A673 (cell line): ENCODE results near the gene NR2E1. TPM values are rescaled to one million over a fixed set of nuclear protein-coding genes. Genes with fewer than 3 reads are reported as not detected.

Experiments
- BruUV-seq: library from RNA; stranded (reverse); fragments of 400-500 nt; replicated peaks from 2 replicates; lab custom pipeline; 2021; lab: Mats Ljungman, UMichigan
- CTCF ChIA-PET: fragments of 300-600 bp; sonication (Branson Sonifier 250); formaldehyde crosslinking; loops from one replicate; lab custom pipeline; 2022; ENCODE audit warnings: antibody characterized with exemption; lab: Charles Lee
- POLR2A ChIA-PET: fragments of 300-600 bp; sonication (Branson Sonifier 250); formaldehyde crosslinking; loops from one replicate; lab custom pipeline; 2022; ENCODE audit warnings: antibody characterized with exemption; ENCODE audit not compliant: low non-redundant PET; lab: Charles Lee
- DNase-seq: peaks from one replicate; pipeline ENCODE4 v3.0.0-alpha.2; 2015; ENCODE audit warnings: low spot score
- H3K27ac ChIP-seq: fragments of 200-600 bp; sonication (generic); 2 replicates; pipeline ENCODE4 v1.5.1; 2016; ENCODE audit warnings: mixed run types, low read depth, mild to moderate bottlenecking, mixed read lengths, antibody characterized with exemption, low read length; ENCODE audit not compliant: poor library complexity, severe bottlenecking
- H3K27me3 ChIP-seq: fragments of 200-600 bp; sonication (generic); replicated peaks from 2 replicates; pipeline ENCODE4 v1.6.1; 2017; ENCODE audit warnings: mixed run types, low read depth, mild to moderate bottlenecking, mixed read lengths, antibody characterized with exemption, low read length; ENCODE audit not compliant: insufficient read depth, poor library complexity
- H3K36me3 ChIP-seq: fragments of 200-600 bp; sonication (generic); 2 replicates; pipeline ENCODE4 v1.6.1; 2016; ENCODE audit warnings: mixed run types, mild to moderate bottlenecking, mixed read lengths, antibody characterized with exemption, low read length; ENCODE audit not compliant: insufficient read depth, poor library complexity, severe bottlenecking
- H3K4me1 ChIP-seq: fragments of 200-600 bp; sonication (generic); 2 replicates; pipeline ENCODE4 v1.6.1; 2017; ENCODE audit warnings: mixed run types, mild to moderate bottlenecking, mixed read lengths, antibody characterized with exemption, low read length; ENCODE audit not compliant: insufficient read depth, poor library complexity, severe bottlenecking
- H3K4me3 ChIP-seq: fragments of 200-600 bp; sonication (generic); 2 replicates; pipeline ENCODE4 v1.5.1; 2016; ENCODE audit warnings: low read depth, mixed run types, mild to moderate bottlenecking, mixed read lengths, low read length; ENCODE audit not compliant: poor library complexity, severe bottlenecking
- H3K9me3 ChIP-seq: fragments of 200-600 bp; sonication (generic); 2 replicates; pipeline ENCODE4 v1.6.1; 2016; ENCODE audit warnings: mixed run types, low read depth, mild to moderate bottlenecking, mixed read lengths, antibody characterized with exemption, low read length; ENCODE audit not compliant: poor library complexity, severe bottlenecking
- EZH2 ChIP-seq: fragments of 200-600 bp; sonication (generic); IDR thresholded peaks from 2 replicates; pipeline ENCODE4 v1.6.1; 2017; ENCODE audit warnings: borderline replicate concordance, low read depth, mild to moderate bottlenecking, mixed read lengths, antibody characterized with exemption, low read length; ENCODE audit not compliant: poor library complexity, severe bottlenecking
- intact Hi-C: fragments of 100-400 bp; cut with micrococcal nuclease; formaldehyde crosslinking; loops from one replicate; pipeline ENCODE4 v1.10.0; 2022; ENCODE audit not compliant: unreplicated experiment
- total RNA-seq: library from RNA; stranded (reverse); gene quantifications from 2 replicates; pipeline ENCODE4 v1.2.3, GENCODE V29; 2021
- TF ChIP-seq, protein P1 (sequence below): fragments of 300-800, 200-600 bp; sonication (generic); conservative IDR thresholded peaks from 2 replicates; pipeline ENCODE4 v1.5.1; 2017; ENCODE audit warnings: low read depth, mild to moderate bottlenecking, antibody characterized with exemption, low read length, moderate library complexity, mixed read lengths

NR2E1 gene
- total RNA-seq, 1 experiment from 2014 or later, result not detected

DNA sequence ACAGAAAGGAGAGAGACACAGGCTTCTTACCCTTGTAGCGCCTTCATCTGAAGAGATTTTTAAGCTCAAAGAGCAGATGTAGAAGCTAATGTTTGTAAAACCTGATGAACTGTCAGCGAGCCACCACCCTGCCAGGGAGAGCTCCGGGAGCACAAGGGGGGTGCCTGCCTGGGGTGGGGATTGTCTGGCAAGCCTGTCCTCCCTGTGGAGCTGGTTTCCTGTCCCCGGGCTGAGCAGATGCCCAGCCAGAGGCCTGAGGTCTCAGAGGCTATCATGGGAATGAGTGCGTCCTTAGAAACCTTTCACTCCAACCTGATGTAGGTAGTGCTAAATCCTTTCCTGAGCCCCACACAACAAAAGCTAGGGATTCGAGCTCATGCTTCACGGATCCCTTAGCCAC is 41.9 kb upstream of the NR2E1 start:
- POLR2A ChIA-PET, result no interaction called here
- peak; percentile 37 for DNase-seq
- Histone ChIP-seq H3K4me3 (no peak overlapping the region), H3K9me3 (no peaks in the 10 kb centered on the region), H3K4me1 (no peaks in the 10 kb centered on the region), H3K36me3 (no peaks in the 10 kb centered on the region), H3K27ac (no peak overlapping the region), H3K27me3 (peaks cover 37% of the 10 kb centered on the region)
- intact Hi-C loops, result no loop called here
- no TSS peak for BruUV-seq
- CTCF ChIA-PET, result interaction anchor here (0.5 kb wide), 1 partner anchor 142 kb away, joined by 3 read pairs; no protein-coding TSS in a partner anchor
- TF ChIP-seq EZH2, result no peak
- TF ChIP-seq, protein P1, sequence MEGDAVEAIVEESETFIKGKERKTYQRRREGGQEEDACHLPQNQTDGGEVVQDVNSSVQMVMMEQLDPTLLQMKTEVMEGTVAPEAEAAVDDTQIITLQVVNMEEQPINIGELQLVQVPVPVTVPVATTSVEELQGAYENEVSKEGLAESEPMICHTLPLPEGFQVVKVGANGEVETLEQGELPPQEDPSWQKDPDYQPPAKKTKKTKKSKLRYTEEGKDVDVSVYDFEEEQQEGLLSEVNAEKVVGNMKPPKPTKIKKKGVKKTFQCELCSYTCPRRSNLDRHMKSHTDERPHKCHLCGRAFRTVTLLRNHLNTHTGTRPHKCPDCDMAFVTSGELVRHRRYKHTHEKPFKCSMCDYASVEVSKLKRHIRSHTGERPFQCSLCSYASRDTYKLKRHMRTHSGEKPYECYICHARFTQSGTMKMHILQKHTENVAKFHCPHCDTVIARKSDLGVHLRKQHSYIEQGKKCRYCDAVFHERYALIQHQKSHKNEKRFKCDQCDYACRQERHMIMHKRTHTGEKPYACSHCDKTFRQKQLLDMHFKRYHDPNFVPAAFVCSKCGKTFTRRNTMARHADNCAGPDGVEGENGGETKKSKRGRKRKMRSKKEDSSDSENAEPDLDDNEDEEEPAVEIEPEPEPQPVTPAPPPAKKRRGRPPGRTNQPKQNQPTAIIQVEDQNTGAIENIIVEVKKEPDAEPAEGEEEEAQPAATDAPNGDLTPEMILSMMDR, result no peak

DNA sequence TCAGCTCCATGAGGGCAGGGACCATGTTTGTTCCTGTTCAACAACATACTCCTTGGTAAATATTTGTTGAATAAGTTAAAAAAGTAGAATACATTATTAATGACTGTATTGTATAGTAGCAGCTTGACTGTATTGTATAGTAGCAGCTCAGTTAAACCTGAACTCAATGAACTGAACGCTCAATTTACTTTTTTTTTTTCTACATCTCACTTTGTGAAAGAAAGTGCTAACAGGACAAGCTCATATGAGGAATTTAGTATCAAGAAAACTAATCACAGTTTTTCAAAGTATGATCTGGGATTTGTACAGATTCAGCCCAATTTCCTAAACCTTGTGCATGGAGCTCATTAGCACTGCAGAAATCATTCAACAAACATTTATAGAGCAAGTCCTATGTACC is 38.8 kb upstream of the NR2E1 start:
- TF ChIP-seq, protein P1, result no peak
- TF ChIP-seq EZH2, result no peak
- ChIA-PET CTCF (interaction anchor here (0.6 kb wide), 1 partner anchor 122 kb away, joined by 6 read pairs; no protein-coding TSS in a partner anchor), POLR2A (interaction anchor here (0.6 kb wide), 1 partner anchor 35 kb away, joined by 7 read pairs; no protein-coding TSS in a partner anchor)
- Histone ChIP-seq H3K4me1 (no peaks in the 10 kb centered on the region), H3K4me3 (no peak overlapping the region), H3K9me3 (no peaks in the 10 kb centered on the region), H3K36me3 (no peaks in the 10 kb centered on the region), H3K27ac (no peak overlapping the region), H3K27me3 (peaks cover 15% of the 10 kb centered on the region)
- intact Hi-C loops, result no loop called here
- no TSS peak for BruUV-seq
- no peak for DNase-seq

DNA sequence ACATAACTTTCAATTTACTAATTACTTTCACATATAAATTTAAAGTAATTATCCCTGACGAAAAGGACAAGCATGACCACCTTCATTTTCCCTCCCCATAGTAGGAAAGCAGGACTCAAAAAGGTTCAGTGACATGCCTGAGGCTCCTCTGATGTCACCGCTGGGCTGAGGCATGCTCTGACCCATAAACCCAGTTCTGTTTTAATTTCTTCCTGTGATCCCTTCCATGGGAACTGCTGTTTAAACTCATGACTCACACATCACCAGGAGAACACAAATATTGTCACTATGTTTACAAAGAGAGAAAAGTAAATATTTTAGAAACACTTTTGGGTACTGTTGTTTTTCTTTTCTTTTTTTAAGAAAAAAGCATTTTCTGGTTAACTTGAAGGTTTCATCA is 38.0 kb upstream of the NR2E1 start:
- POLR2A ChIA-PET, result no interaction called here
- H3K27ac ChIP-seq, result no peak overlapping the region
- BruUV-seq, result no TSS peak
- no peaks in the 10 kb centered on the region for H3K9me3 ChIP-seq
- CTCF ChIA-PET, result no interaction called here
- TF ChIP-seq, protein P1, result no peak
- TF ChIP-seq EZH2, result no peak
- no peaks in the 10 kb centered on the region for H3K36me3 ChIP-seq
- H3K4me1 ChIP-seq, result no peaks in the 10 kb centered on the region
- no peak overlapping the region for H3K4me3 ChIP-seq
- no peak for DNase-seq
- H3K27me3 ChIP-seq, result peaks cover 13% of the 10 kb centered on the region
- intact Hi-C loops, result no loop called here
